ENCODE measurements around the gene CPNE5.

- TF ChIP-seq CTCF (IDR thresholded peaks at IDR 0.05) (no peak), POLR2A (IDR thresholded peaks at IDR 0.05) (no peak), POLR2AphosphoS5 (IDR thresholded peaks at IDR 0.05) (no peak)
Measured at GRCh38 chr6:36791521-36792135, 47.6 kb downstream of the CPNE5 start.

Data from transverse colon (tissue), 4 donors.